GM12878 (cell line): ENCODE data around the gene WSCD2. TPM values are rescaled to one million over a fixed set of nuclear protein-coding genes. Genes with fewer than 3 reads are reported as not detected.

Experiments
- ATAC-seq: fragments of 200-7000 bp; cut with Tn5 transposase; 3 replicates; pipeline ENCODE4 v1.9.1; 2020; ENCODE audit warnings: mild to moderate bottlenecking, moderate library complexity
- BruUV-seq: library from RNA; stranded (reverse); fragments of 400-500 nt; replicated peaks from 2 replicates; lab custom pipeline; 2021; lab: Mats Ljungman, UMichigan
- CTCF ChIA-PET: fragments of 300-600 bp; sonication (Branson Sonifier 250); formaldehyde crosslinking; extraction: SDS; loops from one replicate; lab custom pipeline; 2021; ENCODE audit warnings: inconsistent platforms; lab: Yijun Ruan, JAX
- POLR2A ChIA-PET: fragments of 350-600 bp; formaldehyde crosslinking; extraction: SDS; loops from one replicate; lab custom pipeline; 2021; ENCODE audit warnings: inconsistent platforms; lab: Charles Lee
- RAD21 ChIA-PET: fragments of 300-600 bp; sonication (Branson Sonifier 250); formaldehyde crosslinking; loops from one replicate; lab custom pipeline; 2023; ENCODE audit warnings: antibody characterized with exemption; ENCODE audit not compliant: unreplicated experiment; lab: Charles Lee
- SMC1A ChIA-PET: fragments of 300-600 bp; sonication (Branson Sonifier 250); formaldehyde crosslinking; loops from one replicate; lab custom pipeline; 2023; ENCODE audit not compliant: unreplicated experiment, uncharacterized antibody; lab: Charles Lee
- DNase-seq: peaks from one replicate; pipeline ENCODE4 v3.0.0-alpha.2; 2011; ENCODE audit warnings: low read depth, low spot score
- FAIRE-seq: peaks from 3 replicates; lab custom pipeline; 2011; peaks lifted over from hg19 to GRCh38; lab: Jason Lieb, UNC
- H2AFZ ChIP-seq: 2 replicates; pipeline ENCODE4 v1.6.0; 2011; ENCODE audit warnings: low read depth, low read length, control low read depth; ENCODE audit not compliant: control insufficient read depth
- H3K27ac ChIP-seq: 2 replicates; pipeline ENCODE4 v1.5.1; 2011; ENCODE audit warnings: control low read depth; ENCODE audit not compliant: control insufficient read depth, insufficient read depth
- H3K27me3 ChIP-seq, 2 experiments: replicated peaks in 1 of 2; 2 replicates each; pipeline versions ENCODE4 v1.6.0 to v1.6.1; 2011; ENCODE audit warnings: low read length in 1 of 2; ENCODE audit not compliant: control insufficient read depth in 2 of 2, insufficient read depth in 2 of 2
- H3K36me3 ChIP-seq, 2 experiments: 2 replicates each; pipeline ENCODE4 v1.5.1; 2011; ENCODE audit warnings: low read length in 1 of 2; ENCODE audit not compliant: control insufficient read depth in 2 of 2, insufficient read depth in 2 of 2
- H3K4me1 ChIP-seq: 2 replicates; pipeline ENCODE4 v1.6.1; 2011; ENCODE audit warnings: mild to moderate bottlenecking, low read length, moderate library complexity, mixed read lengths; ENCODE audit not compliant: control insufficient read depth, insufficient read depth
- H3K4me2 ChIP-seq: 2 replicates; pipeline ENCODE4 v1.6.0; 2011; ENCODE audit warnings: control low read depth; ENCODE audit not compliant: control insufficient read depth, insufficient read depth
- H3K4me3 ChIP-seq: fragments of 200-600 bp; sonication (generic); 2 replicates; pipeline ENCODE4 v1.5.1; 2016
- H3K79me2 ChIP-seq: 2 replicates; pipeline ENCODE4 v1.6.0; 2011; ENCODE audit warnings: low read length; ENCODE audit not compliant: control insufficient read depth, insufficient read depth
- H3K9ac ChIP-seq: 2 replicates; pipeline ENCODE4 v1.8.0; 2011; ENCODE audit warnings: low read length, control low read depth, mixed read lengths; ENCODE audit not compliant: control insufficient read depth, insufficient read depth
- H3K9me3 ChIP-seq: replicated peaks from 3 replicates; pipeline ENCODE4 v1.5.1; 2011; ENCODE audit warnings: mild to moderate bottlenecking, low read length; ENCODE audit not compliant: control insufficient read depth, insufficient read depth
- H4K20me1 ChIP-seq: 2 replicates; pipeline ENCODE4 v1.6.0; 2011; ENCODE audit not compliant: control insufficient read depth, insufficient read depth
- FOXM1 ChIP-seq: IDR thresholded peaks from 2 replicates; pipeline ENCODE4 v1.6.1; 2012; ENCODE audit warnings: low read depth, mild to moderate bottlenecking, inconsistent platforms, low read length, moderate library complexity
- KLF5 ChIP-seq: fragments of 450-650 bp; IDR thresholded peaks from 2 replicates; pipeline ENCODE4 v1.6.1; 2014; ENCODE audit warnings: mild to moderate bottlenecking; ENCODE audit not compliant: partially characterized antibody
- NR2F1 ChIP-seq: fragments of 450-650 bp; conservative IDR thresholded peaks from 2 replicates; pipeline ENCODE4 v1.6.1; 2017; ENCODE audit warnings: mild to moderate bottlenecking
- POLR2AphosphoS5 ChIP-seq: IDR thresholded peaks from 2 replicates; pipeline ENCODE4 v1.6.1; 2011; ENCODE audit warnings: mild to moderate bottlenecking, low read length, inconsistent platforms
- SUPT20H ChIP-seq: IDR thresholded peaks from 2 replicates; pipeline ENCODE4 v1.6.1; 2011; ENCODE audit warnings: low read depth, mild to moderate bottlenecking, low read length, moderate library complexity, borderline replicate concordance; ENCODE audit not compliant: control insufficient read depth
- TCF12 ChIP-seq: IDR thresholded peaks from 2 replicates; pipeline ENCODE4 v1.6.1; 2011; ENCODE audit warnings: low read depth, mild to moderate bottlenecking, low read length
- WGBS: methylation state at CpG from one replicate; pipeline ENCODE4 v1.1.6; 2016; ENCODE audit warnings: low lambda C conversion rate; ENCODE audit not compliant: insufficient replicate concordance, insufficient coverage; ENCODE audit errors: missing lambda C conversion rate; 5-methylcytosine and 5-hydroxymethylcytosine counted together
- in situ Hi-C: fragments of 300-500 bp; cut with MboI; formaldehyde crosslinking; loops from 9 replicates; pipeline ENCODE4 v1.14.3; 2018; ENCODE audit warnings: mixed read lengths
- intact Hi-C: fragments of 100-400 bp; cut with micrococcal nuclease; formaldehyde crosslinking; loops from one replicate; pipeline ENCODE4 v1.14.2; 2022; ENCODE audit not compliant: unreplicated experiment
- polyA plus RNA-seq, 11 experiments: library from polyadenylated mRNA; depleted of rRNA in 4 of 11; unstranded in 6 of 11; stranded (reverse) in 5 of 11; fragments of >200 nt; fragmentation: Nextera tagmentation in 4 of 11; fragmentation: Illumina TruSeq in 1 of 11; extraction: Ambion mirVana in 4 of 11; extraction: Trizol in 1 of 11; gene quantifications; 1 replicate in 1 of 11; 2 replicates in 10 of 11; pipeline versions ENCODE4 v1.2.1 to v1.2.3, GENCODE V29; 2011 to 2016; ENCODE audit warnings: inconsistent platforms in 2 of 11, missing spikeins in 2 of 11, low read depth in 1 of 11
- total RNA-seq, 4 experiments: library from RNA; depleted of rRNA in 3 of 4; stranded (reverse); fragments of >200 nt in 3 of 4; fragmentation: Illumina TruSeq in 1 of 4; extraction: Trizol in 1 of 4; gene quantifications; 2 replicates each; pipeline versions ENCODE4 v1.2.1 to v1.2.3, GENCODE V29; 2013 to 2021
- TF ChIP-seq, protein P1 (sequence below): IDR thresholded peaks from 2 replicates; pipeline ENCODE4 v1.6.1; 2012; ENCODE audit warnings: low read depth, low read length, improper control_type of control experiment
- TF ChIP-seq, protein P2 (sequence below): fragments of 450-650 bp; IDR thresholded peaks from 2 replicates; pipeline ENCODE4 v1.6.1; 2017; ENCODE audit warnings: mild to moderate bottlenecking, moderate library complexity
- TF ChIP-seq, protein P3 (sequence below): fragments of 450-650 bp; conservative IDR thresholded peaks from 2 replicates; pipeline ENCODE4 v1.6.1; 2017; ENCODE audit warnings: mild to moderate bottlenecking, moderate library complexity
- TF ChIP-seq, protein P4 (sequence below): IDR thresholded peaks from 2 replicates; pipeline ENCODE4 v1.6.1; 2011; ENCODE audit warnings: mild to moderate bottlenecking, low read depth, low read length, moderate library complexity; ENCODE audit not compliant: insufficient replicate concordance

The WSCD2 gene
- total and polyA plus RNA-seq, 10 of the 15 experiments (the other 5 are each of a cell fraction or from before 2014, with no cell fraction given) = 0.41 TPM; not detected in 9

DNA sequence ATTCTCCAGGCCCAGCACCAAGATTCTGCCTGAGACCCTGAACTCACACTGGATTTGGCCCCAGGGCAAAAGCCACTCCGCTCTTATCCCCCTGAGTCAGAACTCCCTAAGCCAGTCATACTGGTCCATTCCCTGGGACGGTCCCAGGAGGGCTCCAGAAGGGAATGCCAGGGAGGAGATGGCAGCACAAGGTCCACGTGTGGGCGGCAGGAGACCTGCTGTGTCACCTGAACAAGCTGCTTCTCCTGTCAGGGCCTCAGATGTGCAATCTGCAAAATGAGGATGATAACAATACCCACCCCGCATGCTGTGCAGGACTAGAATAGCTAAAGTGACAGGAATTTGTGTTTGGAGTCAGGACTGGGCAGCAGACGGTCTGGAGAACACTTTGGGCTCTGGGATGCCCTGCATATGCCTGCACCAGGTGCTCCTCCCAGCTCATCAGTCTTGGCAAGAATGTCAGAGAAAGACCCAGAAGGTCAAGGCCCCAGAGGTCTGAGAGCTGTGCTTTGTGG is 169.7 kb downstream of the WSCD2 start:
- no peak for FAIRE-seq
- peak overlapping the region; percentile 60 for H3K4me2 ChIP-seq
- H3K4me1 ChIP-seq = peaks cover 55% of the 10 kb centered on the region
- no peaks in the 10 kb centered on the region; the same call in 1 of the 2 replicates for H4K20me1 ChIP-seq
- no peak overlapping the region for H2AFZ ChIP-seq
- 50% methylated on average over 6 of the region's 6 CpGs for WGBS
- ChIA-PET SMC1A (interaction anchor here (1.1 to 3.0 kb wide), 4 partner anchors 15 to 62 kb away, joined by 3 to 19 read pairs (median 10); no protein-coding TSS in a partner anchor), RAD21 (interaction anchor here (0.7 to 2.7 kb wide), 5 partner anchors 18 to 38 kb away, joined by 3 to 8 read pairs (median 6); no protein-coding TSS in a partner anchor), CTCF (interaction anchor here (1.4 to 2.2 kb wide), 3 partner anchors 15 to 36 kb away, joined by 4 to 11 read pairs (median 7); no protein-coding TSS in a partner anchor), POLR2A (interaction anchor here (0.9 to 3.1 kb wide), 3 partner anchors 9 to 35 kb away, joined by 4 to 16 read pairs (median 4); no protein-coding TSS in a partner anchor)
- H3K79me2 ChIP-seq = peaks cover 2% of the 10 kb centered on the region
- intact Hi-C loops (loop anchor here (1.0 kb wide), 1 partner anchor 36 kb away; no protein-coding TSS in a partner anchor), in situ Hi-C loops (no loop called here)
- peaks cover 0 to 6% of the 10 kb centered on the region in 2 experiments; a peak in 1 of 4 replicates for H3K36me3 ChIP-seq
- BruUV-seq = no TSS peak
- 0 out of 2 replicates have a peak overlapping the region, but pooled peaks have one; percentile 11 for H3K4me3 ChIP-seq
- H3K27ac ChIP-seq = peak overlapping the region; percentile 71
- H3K9ac ChIP-seq = peak overlapping the region; percentile 10
- H3K27me3 ChIP-seq = no peaks in the 10 kb centered on the region
- no peak for DNase-seq
- ATAC-seq = peak; percentile 16; the same call in 2 of the 3 replicates
- H3K9me3 ChIP-seq = peaks cover 4% of the 10 kb centered on the region; the same call in 1 of the 3 replicates
- TF ChIP-seq, protein P1, sequence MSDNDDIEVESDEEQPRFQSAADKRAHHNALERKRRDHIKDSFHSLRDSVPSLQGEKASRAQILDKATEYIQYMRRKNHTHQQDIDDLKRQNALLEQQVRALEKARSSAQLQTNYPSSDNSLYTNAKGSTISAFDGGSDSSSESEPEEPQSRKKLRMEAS = no peak
- TF ChIP-seq SUPT20H (no peak), POLR2AphosphoS5 (no peak), KLF5 (no peak), NR2F1 (no peak), FOXM1 (no peak), TCF12 (no peak)
- TF ChIP-seq, protein P2, sequence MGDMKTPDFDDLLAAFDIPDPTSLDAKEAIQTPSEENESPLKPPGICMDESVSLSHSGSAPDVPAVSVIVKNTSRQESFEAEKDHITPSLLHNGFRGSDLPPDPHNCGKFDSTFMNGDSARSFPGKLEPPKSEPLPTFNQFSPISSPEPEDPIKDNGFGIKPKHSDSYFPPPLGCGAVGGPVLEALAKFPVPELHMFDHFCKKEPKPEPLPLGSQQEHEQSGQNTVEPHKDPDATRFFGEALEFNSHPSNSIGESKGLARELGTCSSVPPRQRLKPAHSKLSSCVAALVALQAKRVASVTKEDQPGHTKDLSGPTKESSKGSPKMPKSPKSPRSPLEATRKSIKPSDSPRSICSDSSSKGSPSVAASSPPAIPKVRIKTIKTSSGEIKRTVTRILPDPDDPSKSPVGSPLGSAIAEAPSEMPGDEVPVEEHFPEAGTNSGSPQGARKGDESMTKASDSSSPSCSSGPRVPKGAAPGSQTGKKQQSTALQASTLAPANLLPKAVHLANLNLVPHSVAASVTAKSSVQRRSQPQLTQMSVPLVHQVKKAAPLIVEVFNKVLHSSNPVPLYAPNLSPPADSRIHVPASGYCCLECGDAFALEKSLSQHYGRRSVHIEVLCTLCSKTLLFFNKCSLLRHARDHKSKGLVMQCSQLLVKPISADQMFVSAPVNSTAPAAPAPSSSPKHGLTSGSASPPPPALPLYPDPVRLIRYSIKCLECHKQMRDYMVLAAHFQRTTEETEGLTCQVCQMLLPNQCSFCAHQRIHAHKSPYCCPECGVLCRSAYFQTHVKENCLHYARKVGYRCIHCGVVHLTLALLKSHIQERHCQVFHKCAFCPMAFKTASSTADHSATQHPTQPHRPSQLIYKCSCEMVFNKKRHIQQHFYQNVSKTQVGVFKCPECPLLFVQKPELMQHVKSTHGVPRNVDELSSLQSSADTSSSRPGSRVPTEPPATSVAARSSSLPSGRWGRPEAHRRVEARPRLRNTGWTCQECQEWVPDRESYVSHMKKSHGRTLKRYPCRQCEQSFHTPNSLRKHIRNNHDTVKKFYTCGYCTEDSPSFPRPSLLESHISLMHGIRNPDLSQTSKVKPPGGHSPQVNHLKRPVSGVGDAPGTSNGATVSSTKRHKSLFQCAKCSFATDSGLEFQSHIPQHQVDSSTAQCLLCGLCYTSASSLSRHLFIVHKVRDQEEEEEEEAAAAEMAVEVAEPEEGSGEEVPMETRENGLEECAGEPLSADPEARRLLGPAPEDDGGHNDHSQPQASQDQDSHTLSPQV = no peak
- TF ChIP-seq, protein P3, sequence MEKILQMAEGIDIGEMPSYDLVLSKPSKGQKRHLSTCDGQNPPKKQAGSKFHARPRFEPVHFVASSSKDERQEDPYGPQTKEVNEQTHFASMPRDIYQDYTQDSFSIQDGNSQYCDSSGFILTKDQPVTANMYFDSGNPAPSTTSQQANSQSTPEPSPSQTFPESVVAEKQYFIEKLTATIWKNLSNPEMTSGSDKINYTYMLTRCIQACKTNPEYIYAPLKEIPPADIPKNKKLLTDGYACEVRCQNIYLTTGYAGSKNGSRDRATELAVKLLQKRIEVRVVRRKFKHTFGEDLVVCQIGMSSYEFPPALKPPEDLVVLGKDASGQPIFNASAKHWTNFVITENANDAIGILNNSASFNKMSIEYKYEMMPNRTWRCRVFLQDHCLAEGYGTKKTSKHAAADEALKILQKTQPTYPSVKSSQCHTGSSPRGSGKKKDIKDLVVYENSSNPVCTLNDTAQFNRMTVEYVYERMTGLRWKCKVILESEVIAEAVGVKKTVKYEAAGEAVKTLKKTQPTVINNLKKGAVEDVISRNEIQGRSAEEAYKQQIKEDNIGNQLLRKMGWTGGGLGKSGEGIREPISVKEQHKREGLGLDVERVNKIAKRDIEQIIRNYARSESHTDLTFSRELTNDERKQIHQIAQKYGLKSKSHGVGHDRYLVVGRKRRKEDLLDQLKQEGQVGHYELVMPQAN = no peak
- TF ChIP-seq, protein P4, sequence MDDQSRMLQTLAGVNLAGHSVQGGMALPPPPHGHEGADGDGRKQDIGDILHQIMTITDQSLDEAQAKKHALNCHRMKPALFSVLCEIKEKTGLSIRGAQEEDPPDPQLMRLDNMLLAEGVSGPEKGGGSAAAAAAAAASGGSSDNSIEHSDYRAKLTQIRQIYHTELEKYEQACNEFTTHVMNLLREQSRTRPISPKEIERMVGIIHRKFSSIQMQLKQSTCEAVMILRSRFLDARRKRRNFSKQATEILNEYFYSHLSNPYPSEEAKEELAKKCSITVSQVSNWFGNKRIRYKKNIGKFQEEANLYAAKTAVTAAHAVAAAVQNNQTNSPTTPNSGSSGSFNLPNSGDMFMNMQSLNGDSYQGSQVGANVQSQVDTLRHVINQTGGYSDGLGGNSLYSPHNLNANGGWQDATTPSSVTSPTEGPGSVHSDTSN = no peak
